ENCODE data around the gene CCSER1.
"Not testable (repeated sequence)": the region's sequence is repeated elsewhere in the genome, so short reads cannot be mapped to it uniquely, and the experiment has no call there.

Gene CCSER1

DNA sequence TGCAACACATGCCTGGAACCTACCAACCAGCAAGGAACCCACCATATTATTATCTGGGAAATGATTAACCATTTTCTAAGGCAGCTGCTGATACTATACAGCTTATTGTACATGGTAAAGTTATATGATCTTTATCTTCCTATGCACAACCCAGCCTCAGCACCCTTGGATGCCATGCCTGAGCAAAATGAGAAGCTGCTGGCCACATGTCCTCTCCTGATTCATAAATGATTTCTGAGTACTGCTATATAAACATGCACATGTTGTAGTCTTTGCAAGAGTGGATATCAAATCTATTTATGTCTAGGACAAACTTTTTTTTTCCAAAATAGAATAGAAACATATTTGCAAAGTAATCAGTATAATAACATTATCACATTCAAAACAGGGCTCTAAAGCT lies 1043.6 kb downstream of the CCSER1 start:
- DNase-seq (ENCODE audit: low spot score) = no peak

- DNase-seq (ENCODE audit: low spot score) = no peak
These were observed 1044.0 kb downstream of the CCSER1 start for GRCh38 chr4:91171217-91171616.

- DNase-seq (ENCODE audit: low spot score) = not testable (repeated sequence)
These were observed 1057.9 kb downstream of the CCSER1 start for GRCh38 chr4:91185061-91185460.

- DNase-seq (ENCODE audit: low spot score) = no peak
These were observed 1071.8 kb downstream of the CCSER1 start for GRCh38 chr4:91198951-91199350.

- no peak for DNase-seq (ENCODE audit: low spot score)
These were observed 1080.3 kb downstream of the CCSER1 start for GRCh38 chr4:91207535-91207934.

GRCh38 chr4:91212211-91212610 lies 1085.0 kb downstream of the CCSER1 start:
- no peak for DNase-seq (ENCODE audit: low spot score)

DNA sequence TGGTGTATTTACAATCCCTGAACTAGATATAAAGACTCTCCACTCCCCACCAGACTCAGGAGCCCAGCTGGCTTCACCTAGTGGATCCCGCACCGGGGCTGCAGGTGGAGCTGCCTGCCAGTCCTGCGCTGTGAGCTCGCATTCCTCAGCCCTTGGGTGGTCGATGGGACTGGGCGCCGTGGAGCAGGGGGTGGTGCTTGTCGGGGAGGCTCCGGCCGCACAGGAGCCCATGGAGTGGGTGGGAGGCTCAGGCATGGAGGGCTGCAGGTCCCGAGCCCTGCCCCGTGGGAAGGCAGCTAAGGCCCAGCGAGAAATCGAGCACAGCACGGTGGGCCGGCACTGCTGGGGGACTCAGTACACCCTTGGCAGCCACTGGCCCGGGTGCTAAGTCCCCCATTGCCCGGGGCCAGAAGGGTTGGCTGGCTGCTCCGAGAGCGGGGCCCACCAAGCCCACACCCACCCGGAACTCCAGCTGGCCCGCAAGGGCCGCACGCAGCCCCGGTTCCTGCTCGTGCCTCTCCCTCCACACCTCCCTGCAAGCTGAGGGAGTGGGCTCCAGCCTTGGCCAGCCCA lies 1090.7 kb downstream of the CCSER1 start:
- not testable (repeated sequence) for DNase-seq (ENCODE audit: low spot score)

DNA sequence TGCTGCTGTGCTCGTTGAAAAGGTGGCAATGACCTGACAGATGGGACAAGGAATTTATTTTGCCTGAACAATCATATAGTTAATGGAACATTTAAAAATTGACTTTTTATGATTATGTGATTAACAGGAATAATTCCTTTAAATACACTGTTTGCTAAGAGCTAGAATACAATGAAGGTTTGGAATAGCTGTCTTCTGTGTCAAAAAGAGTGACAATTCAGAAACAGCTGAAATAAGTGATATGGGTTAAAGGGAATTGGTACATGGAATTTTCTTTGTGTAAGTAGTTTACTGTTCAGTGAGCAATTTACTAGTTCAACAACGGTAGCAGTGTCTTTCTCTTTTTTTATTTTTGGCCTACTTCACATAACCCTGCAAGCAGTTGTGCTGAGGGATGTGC lies 1093.1 kb downstream of the CCSER1 start:
- no peak for DNase-seq (ENCODE audit: low spot score)

DNA sequence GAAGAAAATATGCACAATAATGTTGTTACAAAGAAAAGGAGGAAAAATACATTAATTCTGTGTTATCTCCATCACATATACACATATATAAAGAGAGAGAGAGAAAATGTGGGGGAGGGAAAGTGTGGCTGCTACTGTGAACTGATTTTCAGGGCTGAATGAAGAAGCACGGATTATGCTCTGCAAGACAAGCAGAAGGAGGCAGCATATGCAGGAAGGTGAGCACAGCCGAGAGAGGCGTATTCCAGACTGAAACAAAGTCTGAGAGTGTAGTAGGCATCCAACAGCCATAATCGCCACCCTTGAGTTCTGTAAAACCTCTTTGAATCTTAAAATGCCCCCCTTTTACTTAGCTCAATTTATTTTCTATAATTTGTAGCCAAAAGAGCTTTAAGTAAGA lies 1094.8 kb downstream of the CCSER1 start:
- no peak for DNase-seq (ENCODE audit: low spot score)

DNA sequence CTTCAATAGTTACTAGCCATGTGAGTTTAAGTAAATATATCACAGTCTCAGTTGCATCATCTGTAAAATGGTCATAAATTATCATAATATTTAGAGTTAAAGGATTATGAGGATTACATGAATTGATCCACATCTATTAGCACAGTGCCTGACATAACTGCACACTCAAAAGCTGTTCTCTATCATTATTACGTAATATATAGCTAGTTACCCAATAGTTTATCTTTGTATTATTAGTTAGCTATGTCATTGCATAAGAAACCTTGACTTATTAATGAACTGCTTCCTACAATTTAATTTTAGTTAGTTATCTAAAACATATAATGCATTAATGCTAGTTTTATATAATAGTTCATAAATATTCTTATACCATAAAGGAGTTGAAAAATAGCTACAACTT lies 1099.7 kb downstream of the CCSER1 start:
- DNase-seq (ENCODE audit: low spot score) = no peak

- no peak for DNase-seq (ENCODE audit: low spot score)
These were observed 1101.5 kb downstream of the CCSER1 start for GRCh38 chr4:91228659-91229058.

GRCh38 chr4:91233164-91233563 lies 1106.0 kb downstream of the CCSER1 start:
- no peak for DNase-seq (ENCODE audit: low spot score)

DNA sequence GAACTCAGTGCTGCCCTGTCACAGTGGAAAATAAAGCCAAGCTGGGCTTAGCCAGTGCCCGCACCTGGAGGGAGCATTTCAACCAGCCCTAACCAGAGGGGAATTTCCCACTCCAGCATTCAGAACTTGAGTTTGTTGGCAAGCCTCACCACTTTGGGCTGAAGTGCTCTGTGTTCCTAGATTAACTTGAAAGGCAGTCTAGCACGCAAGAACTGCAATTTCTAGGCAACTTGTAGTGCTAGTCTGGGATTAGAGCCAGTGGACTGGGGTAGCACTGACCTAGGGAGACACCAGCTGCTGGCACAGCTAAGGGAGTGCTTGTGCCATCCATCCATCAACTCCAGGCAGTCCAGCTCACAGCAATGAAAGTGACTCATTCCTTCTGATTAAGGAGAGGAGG lies 1115.9 kb downstream of the CCSER1 start:
- no peak for DNase-seq (ENCODE audit: low spot score)

DNA sequence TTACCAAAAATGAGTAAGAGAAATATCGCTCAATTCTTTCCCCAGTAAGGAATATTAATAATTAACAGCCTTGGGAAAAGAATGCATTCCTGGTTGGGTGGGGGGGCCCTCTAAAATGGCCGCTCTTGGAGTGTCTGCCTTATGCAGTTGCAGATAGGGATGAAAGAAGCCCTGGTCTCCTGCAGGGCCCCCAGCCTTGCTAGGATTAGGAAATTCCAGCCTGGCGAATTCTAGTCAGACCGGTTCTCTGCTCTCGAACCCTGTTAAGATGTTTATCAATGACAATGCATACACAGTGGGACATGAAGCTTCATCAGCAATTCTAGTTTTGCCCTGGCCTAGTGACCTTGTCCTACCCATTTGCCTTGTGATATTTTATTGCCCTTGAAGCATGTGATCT lies 1128.8 kb downstream of the CCSER1 start:
- no peak for DNase-seq (ENCODE audit: low spot score)

GRCh38 chr4:91256751-91257150 lies 1129.6 kb downstream of the CCSER1 start:
- DNase-seq (ENCODE audit: low spot score) = no peak

DNA sequence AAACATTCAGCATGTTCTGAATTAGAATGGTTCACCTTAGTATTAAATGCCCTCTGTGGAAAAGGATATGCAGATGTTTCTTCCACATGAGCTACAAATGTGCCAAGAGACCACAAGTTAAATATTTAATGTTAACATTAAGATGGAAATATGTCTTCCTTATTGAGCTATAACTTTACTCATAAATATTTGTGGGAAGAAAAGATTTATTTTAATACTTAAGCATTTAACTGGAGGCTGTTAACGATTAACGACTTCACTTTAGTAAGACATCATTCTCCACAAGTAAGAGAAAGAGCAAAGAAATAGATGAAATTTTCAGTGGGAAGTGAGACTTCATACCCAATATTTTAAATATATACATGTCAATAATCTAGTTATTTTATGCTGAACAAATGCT lies 1130.5 kb downstream of the CCSER1 start:
- no peak for DNase-seq (ENCODE audit: low spot score)

- DNase-seq (ENCODE audit: low spot score) = no peak
These were observed 1131.1 kb downstream of the CCSER1 start for GRCh38 chr4:91258326-91258725.

GRCh38 chr4:91267543-91267942 lies 1140.3 kb downstream of the CCSER1 start:
- no peak for DNase-seq (ENCODE audit: low spot score)

DNA sequence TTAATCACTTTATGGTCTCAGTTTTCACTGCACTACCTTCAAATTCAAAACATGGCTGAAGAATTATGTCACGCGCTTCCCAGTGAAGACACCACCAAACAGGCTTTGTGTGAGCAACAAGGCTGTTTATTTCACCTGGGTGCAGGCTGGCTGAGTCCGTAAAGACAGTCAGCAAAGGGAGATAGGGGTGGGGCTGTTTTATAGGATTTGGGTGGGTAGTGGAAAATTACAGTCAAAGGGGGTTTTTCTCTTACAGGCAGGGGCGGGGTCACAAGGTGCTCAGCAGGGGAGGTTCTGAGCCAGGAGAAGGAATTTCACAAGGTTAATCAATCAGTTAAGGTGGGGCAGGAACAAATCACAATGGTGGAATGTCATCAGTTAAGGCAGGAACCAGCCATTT lies 1141.3 kb downstream of the CCSER1 start:
- not testable (repeated sequence) for DNase-seq (ENCODE audit: low spot score)

DNA sequence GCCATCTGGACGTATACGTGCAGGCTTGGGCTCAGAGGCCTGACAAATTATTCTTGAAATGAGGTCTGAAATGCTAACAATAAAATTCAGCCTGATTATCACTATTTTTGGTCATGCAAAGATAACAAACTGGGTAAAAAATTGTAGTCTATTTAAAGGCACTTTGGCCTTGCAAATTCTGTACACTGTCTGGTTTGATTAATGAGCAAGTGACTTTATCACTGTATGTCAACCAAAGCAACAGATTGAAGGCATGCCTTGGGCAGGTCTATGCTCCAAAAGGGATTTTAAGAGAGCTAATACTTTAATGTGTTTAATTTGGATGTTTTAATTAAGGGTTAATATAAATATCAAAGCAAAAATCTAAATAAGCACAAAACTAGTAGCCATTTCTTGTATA lies 1141.7 kb downstream of the CCSER1 start:
- no peak for DNase-seq (ENCODE audit: low spot score)

GRCh38 chr4:91279899-91280298 lies 1152.7 kb downstream of the CCSER1 start:
- DNase-seq (ENCODE audit: low spot score) = no peak

- DNase-seq (ENCODE audit: low spot score) = no peak
These were observed 1153.5 kb downstream of the CCSER1 start for GRCh38 chr4:91280551-91281290.

- DNase-seq (ENCODE audit: low spot score) = no peak
These were observed 1155.0 kb downstream of the CCSER1 start for GRCh38 chr4:91282217-91282616.

- DNase-seq (ENCODE audit: low spot score) = no peak
These were observed 1156.6 kb downstream of the CCSER1 start for GRCh38 chr4:91283726-91284230.
